HCT116 (cell line): ENCODE results near the gene MRPL58. TPM values are rescaled to one million over a fixed set of nuclear protein-coding genes. Genes with fewer than 3 reads are reported as not detected.

Experiments used
- ATAC-seq: fragments of 200-7000 bp; cut with Tn5 transposase; 2 replicates; pipeline ENCODE4 v1.9.1; 2020; ENCODE audit warnings: mild to moderate bottlenecking, moderate library complexity
- BruUV-seq: library from RNA; stranded (reverse); fragments of 400-500 nt; replicated peaks from 2 replicates; lab custom pipeline; 2021; lab: Mats Ljungman, UMichigan
- CTCF ChIA-PET: fragments of 300-600 bp; sonication (Branson Sonifier 250); formaldehyde crosslinking; loops from one replicate; lab custom pipeline; 2021; ENCODE audit warnings: antibody characterized with exemption; lab: Charles Lee
- POLR2A ChIA-PET: fragments of 300-600, 350-600 bp; sonication (Branson Sonifier 250); formaldehyde crosslinking; loops from one replicate; lab custom pipeline; 2021; ENCODE audit warnings: antibody characterized with exemption; lab: Charles Lee
- RAD21 ChIA-PET, 2 experiments: fragments of 300-600 bp; sonication (Branson Sonifier 250); formaldehyde crosslinking; loops; one replicate each; lab custom pipeline; 2023; ENCODE audit warnings: low total read pairs in 2 of 2; ENCODE audit not compliant: uncharacterized antibody in 2 of 2, unreplicated experiment in 2 of 2, low non-redundant PET in 1 of 2; lab: Charles Lee
- DNase-seq: peaks from one replicate; pipeline ENCODE4 v3.0.0-alpha.2; 2010; ENCODE audit warnings: low read depth, low spot score
- H2AFZ ChIP-seq: fragments of 200-600 bp; shearing (Covaris generic), sonication (generic); 2 replicates; pipeline ENCODE4 v1.6.1; 2017; ENCODE audit warnings: low read depth, mixed run types, mixed read lengths, antibody characterized with exemption, low read length; ENCODE audit not compliant: poor library complexity, severe bottlenecking
- H3K27ac ChIP-seq: 2 replicates; pipeline ENCODE4 v1.5.1; 2012; ENCODE audit warnings: low read depth, low read length
- H3K27me3 ChIP-seq: fragments of 200-600 bp; sonication (generic); 2 replicates; pipeline ENCODE4 v1.6.1; 2016; ENCODE audit warnings: mixed run types, low read length, mixed read lengths; ENCODE audit not compliant: insufficient read depth
- H3K36me3 ChIP-seq, 2 experiments: fragments of 200-500 bp in 1 of 2; fragments of 200-600 bp in 1 of 2; sonication (Bioruptor generic) in 1 of 2; sonication (generic) in 1 of 2; 2 replicates each; pipeline versions ENCODE4 v1.5.1 to v1.6.1; 2014 to 2016; ENCODE audit warnings: low read length in 2 of 2, inconsistent platforms in 1 of 2, mixed read lengths in 1 of 2, mixed run types in 1 of 2; ENCODE audit not compliant: insufficient read depth in 2 of 2, control insufficient read depth in 1 of 2
- H3K4me1 ChIP-seq, 2 experiments: fragments of 200-600 bp in 1 of 2; sonication (generic) in 1 of 2; 2 replicates each; pipeline versions ENCODE4 v1.5.1 to v1.6.1; 2012 to 2017; ENCODE audit warnings: low read length in 2 of 2, inconsistent platforms in 1 of 2, mild to moderate bottlenecking in 1 of 2, mixed read lengths in 1 of 2, mixed run types in 1 of 2, moderate library complexity in 1 of 2; ENCODE audit not compliant: insufficient read depth in 2 of 2, control insufficient read depth in 1 of 2
- H3K4me2 ChIP-seq: fragments of 200-600 bp; sonication (generic); 2 replicates; pipeline ENCODE4 v1.6.1; 2017; ENCODE audit warnings: mixed run types, low read length, mixed read lengths
- H3K4me3 ChIP-seq, 2 experiments: fragments of 200-600 bp in 1 of 2; sonication (generic) in 1 of 2; replicated peaks in 1 of 2; 2 replicates each; pipeline ENCODE4 v1.5.1; 2011 to 2016; ENCODE audit warnings: low read length in 2 of 2, control low read depth in 1 of 2, low read depth in 1 of 2, mild to moderate bottlenecking in 1 of 2, mixed read lengths in 1 of 2, mixed run types in 1 of 2
- H3K79me2 ChIP-seq: fragments of 200-600 bp; sonication (generic); 2 replicates; pipeline ENCODE4 v1.6.1; 2017; ENCODE audit warnings: mild to moderate bottlenecking, mixed run types, low read length, moderate library complexity, mixed read lengths; ENCODE audit not compliant: insufficient read depth
- H3K9ac ChIP-seq: fragments of 200-600 bp; sonication (generic); 2 replicates; pipeline ENCODE4 v1.6.1; 2016; ENCODE audit warnings: low read length, mixed read lengths
- H3K9me2 ChIP-seq: fragments of 200-600 bp; sonication (generic), shearing (Covaris generic); 2 replicates; pipeline ENCODE4 v1.6.1; 2017; ENCODE audit warnings: mixed run types, mild to moderate bottlenecking, moderate library complexity; ENCODE audit not compliant: insufficient read depth
- H3K9me3 ChIP-seq, 2 experiments: fragments of 200-500 bp in 1 of 2; fragments of 200-600 bp in 1 of 2; sonication (Bioruptor generic) in 1 of 2; sonication (generic) in 1 of 2; 2 replicates each; pipeline ENCODE4 v1.6.1; 2014 to 2017; ENCODE audit warnings: low read length in 2 of 2, mixed read lengths in 2 of 2, inconsistent platforms in 1 of 2, low read depth in 1 of 2, mild to moderate bottlenecking in 1 of 2, mixed run types in 1 of 2, moderate library complexity in 1 of 2; ENCODE audit not compliant: control insufficient read depth in 1 of 2, insufficient read depth in 1 of 2
- H4K20me1 ChIP-seq: fragments of 200-600 bp; sonication (generic), shearing (Covaris generic); 2 replicates; pipeline ENCODE4 v1.6.1; 2017; ENCODE audit warnings: mixed run types, mild to moderate bottlenecking, moderate library complexity; ENCODE audit not compliant: insufficient read depth
- CBX3 ChIP-seq: IDR thresholded peaks from 2 replicates; pipeline ENCODE4 v1.6.1; 2012; ENCODE audit warnings: low read depth
- CEBPB ChIP-seq: IDR thresholded peaks from 2 replicates; pipeline ENCODE4 v1.6.1; 2012; ENCODE audit warnings: low read depth
- EGR1 ChIP-seq: IDR thresholded peaks from 2 replicates; pipeline ENCODE4 v1.6.1; 2012; ENCODE audit warnings: low read depth
- POLR2AphosphoS5 ChIP-seq: IDR thresholded peaks from 2 replicates; pipeline ENCODE4 v1.6.1; 2011; ENCODE audit warnings: mild to moderate bottlenecking, low read depth, low read length, moderate library complexity
- RAD21 ChIP-seq: IDR thresholded peaks from 2 replicates; pipeline ENCODE4 v1.6.1; 2012; ENCODE audit warnings: low read depth, mild to moderate bottlenecking
- SP1 ChIP-seq: IDR thresholded peaks from 2 replicates; pipeline ENCODE4 v1.6.1; 2012; ENCODE audit warnings: low read depth
- SRF ChIP-seq: IDR thresholded peaks from 2 replicates; pipeline ENCODE4 v1.6.1; 2012; ENCODE audit warnings: low read depth
- YY1 ChIP-seq: IDR thresholded peaks from 2 replicates; pipeline ENCODE4 v1.6.1; 2011; ENCODE audit warnings: low read length, low read depth, moderate library complexity, mild to moderate bottlenecking; ENCODE audit not compliant: insufficient replicate concordance; ENCODE audit errors: extremely low read depth
- ZFX ChIP-seq: fragments of 450-650 bp; IDR thresholded peaks from 2 replicates; pipeline ENCODE4 v1.6.1; 2017
- intact Hi-C: fragments of 100-400 bp; cut with micrococcal nuclease; formaldehyde crosslinking; loops from 2 replicates; pipeline ENCODE4 v1.10.0; 2022
- total RNA-seq: library from RNA; stranded (reverse); gene quantifications from one replicate; pipeline ENCODE4 v1.2.1, GENCODE V29; 2021; ENCODE audit not compliant: unreplicated experiment
- TF ChIP-seq, protein P1 (sequence below): IDR thresholded peaks from 2 replicates; pipeline ENCODE4 v1.6.1; 2012
- TF ChIP-seq, protein P2 (sequence below), 3 experiments: fragments of 200-600 bp in 1 of 3; sonication (generic) in 1 of 3; IDR thresholded peaks in 2 of 3; conservative IDR thresholded peaks in 1 of 3; 2 replicates each; pipeline ENCODE4 v1.5.1; 2012 to 2017; ENCODE audit warnings: low read depth in 2 of 3, low read length in 2 of 3, antibody characterized with exemption in 1 of 3, borderline replicate concordance in 1 of 3, control low read depth in 1 of 3, mild to moderate bottlenecking in 1 of 3, mixed read lengths in 1 of 3, mixed run types in 1 of 3, moderate library complexity in 1 of 3; ENCODE audit not compliant: insufficient read depth in 1 of 3
- TF ChIP-seq, protein P3 (sequence below): IDR thresholded peaks from 2 replicates; pipeline ENCODE4 v1.6.1; 2012

MRPL58 gene
- total RNA-seq, 1 experiment from 2014 or later: 80.5 TPM

DNA sequence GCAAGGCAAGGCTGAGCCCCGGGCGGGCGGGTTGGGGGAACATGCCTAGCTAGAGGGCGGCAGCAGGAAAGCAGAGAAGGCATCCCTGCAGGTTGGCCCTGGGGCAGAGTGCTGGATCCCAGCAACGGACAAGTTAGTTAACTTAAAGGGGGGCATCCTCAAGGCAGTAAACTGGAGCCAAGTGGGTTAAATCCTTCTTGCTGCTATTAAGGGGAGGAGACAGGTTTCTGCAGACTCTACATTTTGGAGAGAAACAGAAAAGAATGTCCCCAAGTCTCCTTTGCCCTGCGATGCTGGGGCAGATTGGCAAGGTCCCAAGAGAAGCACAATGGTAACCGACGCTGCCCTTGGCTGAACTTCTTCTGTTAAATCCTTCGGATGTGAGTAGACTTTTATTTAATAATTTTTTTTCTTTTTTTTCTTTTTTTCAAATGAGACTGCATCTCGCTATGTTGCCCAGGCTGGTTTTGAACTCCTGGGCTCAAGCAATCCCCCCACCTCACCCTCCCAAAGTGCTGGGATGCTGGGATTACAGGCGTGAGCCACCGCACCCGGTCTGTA lies 20.3 kb downstream of the MRPL58 start:
- ChIA-PET RAD21 (no interaction called here), POLR2A (interaction anchor here (1.1 to 1.7 kb wide), 3 partner anchors 9 to 45 kb away, joined by 3 to 9 read pairs (median 5); partner anchors contain the start of genes CDR2L and MRPL58), CTCF (interaction anchor here (0.8 to 1.1 kb wide), 4 partner anchors 71 to 169 kb away, joined by 3 to 4 read pairs (median 4); no protein-coding TSS in a partner anchor)
- no peak overlapping the region; the same call in 1 of the 2 replicates for H3K27ac ChIP-seq
- peaks cover 11 to 18% of the 10 kb centered on the region in 2 experiments; a peak in 2 of 4 replicates for H3K9me3 ChIP-seq
- no peaks in the 10 kb centered on the region for H3K36me3 ChIP-seq
- no TSS peak for BruUV-seq
- intact Hi-C loops: loop anchor here (5.0 kb wide), 2 partner anchors 70 to 160 kb away; partner anchors contain the start of gene FDXR
- H3K27me3 ChIP-seq: no peaks in the 10 kb centered on the region
- ATAC-seq: no peak
- H2AFZ ChIP-seq: peak overlapping the region; percentile 70
- H3K9me2 ChIP-seq: no peaks in the 10 kb centered on the region
- H4K20me1 ChIP-seq: no peaks in the 10 kb centered on the region
- 0 out of 2 replicates have a peak, but pooled peaks have one; percentile 19 for TF ChIP-seq CBX3
- no peak for TF ChIP-seq SRF
- H3K79me2 ChIP-seq: no peaks in the 10 kb centered on the region
- H3K4me1 ChIP-seq: peaks cover 45 to 58% of the 10 kb centered on the region in 2 experiments
- no peak for DNase-seq
- 0 out of 2 replicates have a peak overlapping the region, but pooled peaks have one; percentile 50 for H3K9ac ChIP-seq
- H3K4me3 ChIP-seq: peak overlapping the region; percentile 42 to 57
- peak overlapping the region; percentile 86 for H3K4me2 ChIP-seq

DNA sequence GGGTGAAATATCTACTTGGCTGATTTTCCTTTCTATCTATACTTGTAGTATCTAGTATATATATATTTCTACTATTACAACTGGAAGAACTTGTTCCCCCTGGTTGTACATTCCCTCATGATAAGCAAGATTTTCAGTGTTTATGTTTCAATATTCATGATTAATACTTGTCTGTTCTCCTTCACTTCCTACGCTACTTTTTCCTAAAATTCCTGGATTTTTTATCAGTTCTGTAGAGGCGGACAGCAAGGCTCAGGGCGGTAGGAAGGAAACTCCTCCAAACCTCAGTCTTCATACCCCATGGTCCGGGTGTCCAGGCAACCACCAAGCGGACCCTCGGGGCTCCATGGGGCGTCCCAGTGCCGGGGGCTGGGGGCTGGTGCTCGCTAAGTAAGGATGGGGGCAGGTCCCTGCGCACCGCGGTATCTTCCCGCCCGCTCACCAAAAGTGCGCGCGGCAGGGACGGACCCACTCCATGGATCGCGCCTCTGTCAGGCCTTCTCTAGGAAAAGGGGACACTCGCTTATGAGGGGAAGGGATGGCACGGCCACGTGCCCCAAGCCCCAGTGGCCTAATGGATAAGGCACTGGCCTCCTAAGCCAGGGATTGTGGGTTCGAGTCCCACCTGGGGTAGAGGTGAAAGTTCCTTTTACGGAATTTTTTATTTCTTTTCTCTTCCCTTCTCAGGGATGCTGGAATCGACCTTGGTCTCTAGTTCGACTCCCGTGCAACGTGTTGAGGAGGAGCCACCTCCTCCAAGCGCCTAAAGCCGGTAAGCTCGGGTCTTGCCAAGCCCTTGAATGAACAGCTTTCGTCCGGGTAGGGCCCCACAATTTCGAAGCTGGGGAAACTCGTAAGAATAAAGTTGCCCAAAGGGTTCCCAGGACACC lies 21.1 kb downstream of the MRPL58 start:
- H3K79me2 ChIP-seq: no peaks in the 10 kb centered on the region
- no peaks in the 10 kb centered on the region for H3K27me3 ChIP-seq
- DNase-seq (peak; percentile 94), ATAC-seq (peak; percentile 60)
- H3K4me2 ChIP-seq: peak overlapping the region; percentile 86
- ChIA-PET RAD21 (interaction anchor here in 1 of 2 experiments (0.6 to 1.3 kb wide), 2 partner anchors 21 to 168 kb away, joined by 3 read pairs; no protein-coding TSS in a partner anchor), CTCF (interaction anchor here (0.8 to 3.5 kb wide), 6 partner anchors 13 to 237 kb away, joined by 3 to 31 read pairs (median 4); partner anchors contain the start of genes ATP5PD, KCTD2 and MIF4GD), POLR2A (interaction anchor here (1.7 to 2.1 kb wide), 3 partner anchors 14 to 160 kb away, joined by 6 to 13 read pairs (median 10); partner anchors contain the start of genes ATP5PD, FDXR and KCTD2)
- intact Hi-C loops: loop anchor here (2.0 to 5.0 kb wide), 3 partner anchors 71 to 171 kb away; partner anchors contain the start of genes FDXR and NUP85
- H3K4me1 ChIP-seq: peaks cover 45 to 58% of the 10 kb centered on the region in 2 experiments
- no peaks in the 10 kb centered on the region for H3K9me2 ChIP-seq
- BruUV-seq: no TSS peak
- peak overlapping the region; percentile 70 for H2AFZ ChIP-seq
- peaks cover 11 to 18% of the 10 kb centered on the region in 2 experiments; a peak in 2 of 4 replicates for H3K9me3 ChIP-seq
- H3K27ac ChIP-seq: peak overlapping the region; percentile 87
- H3K9ac ChIP-seq: peak overlapping the region; percentile 72
- H3K36me3 ChIP-seq: peaks cover under 1 to 4% of the 10 kb centered on the region in 2 experiments; a peak in 2 of 4 replicates
- peak overlapping the region; percentile 42 to 57 for H3K4me3 ChIP-seq
- no peaks in the 10 kb centered on the region for H4K20me1 ChIP-seq
- TF ChIP-seq, protein P1, sequence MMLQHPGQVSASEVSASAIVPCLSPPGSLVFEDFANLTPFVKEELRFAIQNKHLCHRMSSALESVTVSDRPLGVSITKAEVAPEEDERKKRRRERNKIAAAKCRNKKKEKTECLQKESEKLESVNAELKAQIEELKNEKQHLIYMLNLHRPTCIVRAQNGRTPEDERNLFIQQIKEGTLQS: peak; percentile 97
- TF ChIP-seq CBX3 (peak; percentile 99), CEBPB (no peak), ZFX (0 out of 2 replicates have a peak, but pooled peaks have one; percentile 1), POLR2AphosphoS5 (peak; percentile 50; the same call in 1 of the 2 replicates), RAD21 (no peak), YY1 (peak; percentile 82), EGR1 (no peak), SP1 (no peak)
- TF ChIP-seq, protein P2, sequence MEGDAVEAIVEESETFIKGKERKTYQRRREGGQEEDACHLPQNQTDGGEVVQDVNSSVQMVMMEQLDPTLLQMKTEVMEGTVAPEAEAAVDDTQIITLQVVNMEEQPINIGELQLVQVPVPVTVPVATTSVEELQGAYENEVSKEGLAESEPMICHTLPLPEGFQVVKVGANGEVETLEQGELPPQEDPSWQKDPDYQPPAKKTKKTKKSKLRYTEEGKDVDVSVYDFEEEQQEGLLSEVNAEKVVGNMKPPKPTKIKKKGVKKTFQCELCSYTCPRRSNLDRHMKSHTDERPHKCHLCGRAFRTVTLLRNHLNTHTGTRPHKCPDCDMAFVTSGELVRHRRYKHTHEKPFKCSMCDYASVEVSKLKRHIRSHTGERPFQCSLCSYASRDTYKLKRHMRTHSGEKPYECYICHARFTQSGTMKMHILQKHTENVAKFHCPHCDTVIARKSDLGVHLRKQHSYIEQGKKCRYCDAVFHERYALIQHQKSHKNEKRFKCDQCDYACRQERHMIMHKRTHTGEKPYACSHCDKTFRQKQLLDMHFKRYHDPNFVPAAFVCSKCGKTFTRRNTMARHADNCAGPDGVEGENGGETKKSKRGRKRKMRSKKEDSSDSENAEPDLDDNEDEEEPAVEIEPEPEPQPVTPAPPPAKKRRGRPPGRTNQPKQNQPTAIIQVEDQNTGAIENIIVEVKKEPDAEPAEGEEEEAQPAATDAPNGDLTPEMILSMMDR (IDR thresholded peaks at IDR 0.05 in 2 of 3, conservative IDR thresholded peaks at IDR 0.05 in 1 of 3; ENCODE audit: borderline replicate concordance in 1 of 3, insufficient read depth in 1 of 3, low read depth in 2 of 3, low read length in 2 of 3): no peak
- TF ChIP-seq, protein P3, sequence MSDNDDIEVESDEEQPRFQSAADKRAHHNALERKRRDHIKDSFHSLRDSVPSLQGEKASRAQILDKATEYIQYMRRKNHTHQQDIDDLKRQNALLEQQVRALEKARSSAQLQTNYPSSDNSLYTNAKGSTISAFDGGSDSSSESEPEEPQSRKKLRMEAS: peak; percentile 99
